Stimulated activated CD8-positive, alpha-beta memory T cell treated with anti-CD3 and anti-CD28 coated beads, Interleukin-2, amount 100 ng/mL, for 1 hour (primary cell): ENCODE data around the gene FCRL5.
"Not testable (repeated sequence)": the region's sequence is repeated elsewhere in the genome, so short reads cannot be mapped to it uniquely, and the experiment has no call there.

Experiments used
- DNase-seq, 2 donors: peaks; one replicate each; pipeline ENCODE4 v3.0.0-alpha.2; 2020; ENCODE audit warnings: low read depth in 2 of 2

Gene FCRL5

GRCh38 chr1:157487504-157487903 is 64.8 kb downstream of the FCRL5 start:
- no peak for DNase-seq

GRCh38 chr1:157487096-157487495 is 65.2 kb downstream of the FCRL5 start:
- no peak for DNase-seq

GRCh38 chr1:157486400-157486799 is 65.9 kb downstream of the FCRL5 start:
- not testable (repeated sequence) for DNase-seq

GRCh38 chr1:157485793-157486192 is 66.5 kb downstream of the FCRL5 start:
- DNase-seq: no peak

- DNase-seq: no peak
Measured at GRCh38 chr1:157484573-157484972, 67.7 kb downstream of the FCRL5 start.

- no peak for DNase-seq
Measured at GRCh38 chr1:157483635-157484034, 68.7 kb downstream of the FCRL5 start.

GRCh38 chr1:157482717-157483116 is 69.6 kb downstream of the FCRL5 start:
- DNase-seq: no peak

GRCh38 chr1:157482174-157482573 is 70.1 kb downstream of the FCRL5 start:
- no peak for DNase-seq

- no peak for DNase-seq
Measured at GRCh38 chr1:157478030-157478429, 74.3 kb downstream of the FCRL5 start.

- no peak for DNase-seq
Measured at GRCh38 chr1:157477419-157477818, 74.9 kb downstream of the FCRL5 start.

GRCh38 chr1:157472959-157473358 is 79.4 kb downstream of the FCRL5 start:
- no peak for DNase-seq

- DNase-seq: no peak
Measured at GRCh38 chr1:157472056-157472701, 80.1 kb downstream of the FCRL5 start.

- no peak for DNase-seq
Measured at GRCh38 chr1:157471531-157471930, 80.8 kb downstream of the FCRL5 start.

GRCh38 chr1:157469752-157470675 is 82.3 kb downstream of the FCRL5 start:
- no peak for DNase-seq

GRCh38 chr1:157469300-157469699 is 83.0 kb downstream of the FCRL5 start:
- no peak for DNase-seq

GRCh38 chr1:157466011-157466410 is 86.3 kb downstream of the FCRL5 start:
- no peak for DNase-seq
